Measurements from ENCODE around the gene MBL2. TPM values are rescaled to one million over a fixed set of nuclear protein-coding genes. Genes with fewer than 3 reads are reported as not detected.

MBL2 gene
- total RNA-seq = not detected in 2 replicates

GRCh38 chr10:52772623-52773022, at the start of gene MBL2:
TSS of gene MBL2 (minus strand) at chr10:52772784. CDS start at chr10:52771635, 1,149 bp downstream.

Measured in smooth muscle cell of trachea (primary cell).